Stomach (tissue), 4 donors: ENCODE measurements around the gene CHRND.

ENCODE experiments used
- EP300 ChIP-seq: sonication (generic); formaldehyde crosslinking; IDR thresholded peaks from one replicate; pipeline ENCODE4 v1.6.1; 2017; ENCODE audit warnings: antibody characterized with exemption
- POLR2A ChIP-seq, 4 donors: fragments of 450-650 bp; IDR thresholded peaks; one replicate each; pipeline ENCODE4 v1.6.1; 2016; ENCODE audit warnings: antibody characterized with exemption in 4 of 4, control low read depth in 2 of 4, mild to moderate bottlenecking in 1 of 4, moderate library complexity in 1 of 4
- TF ChIP-seq, protein P1 (sequence below), 7 experiments: fragments of 450-650 bp in 4 of 7; fragments of 200-600 bp in 3 of 7; sonication (generic) in 3 of 7; IDR thresholded peaks; one replicate each; pipeline ENCODE4 v1.5.1; 2016 to 2019; ENCODE audit warnings: antibody characterized with exemption in 7 of 7, control low read depth in 2 of 7, mild to moderate bottlenecking in 1 of 7

DNA sequence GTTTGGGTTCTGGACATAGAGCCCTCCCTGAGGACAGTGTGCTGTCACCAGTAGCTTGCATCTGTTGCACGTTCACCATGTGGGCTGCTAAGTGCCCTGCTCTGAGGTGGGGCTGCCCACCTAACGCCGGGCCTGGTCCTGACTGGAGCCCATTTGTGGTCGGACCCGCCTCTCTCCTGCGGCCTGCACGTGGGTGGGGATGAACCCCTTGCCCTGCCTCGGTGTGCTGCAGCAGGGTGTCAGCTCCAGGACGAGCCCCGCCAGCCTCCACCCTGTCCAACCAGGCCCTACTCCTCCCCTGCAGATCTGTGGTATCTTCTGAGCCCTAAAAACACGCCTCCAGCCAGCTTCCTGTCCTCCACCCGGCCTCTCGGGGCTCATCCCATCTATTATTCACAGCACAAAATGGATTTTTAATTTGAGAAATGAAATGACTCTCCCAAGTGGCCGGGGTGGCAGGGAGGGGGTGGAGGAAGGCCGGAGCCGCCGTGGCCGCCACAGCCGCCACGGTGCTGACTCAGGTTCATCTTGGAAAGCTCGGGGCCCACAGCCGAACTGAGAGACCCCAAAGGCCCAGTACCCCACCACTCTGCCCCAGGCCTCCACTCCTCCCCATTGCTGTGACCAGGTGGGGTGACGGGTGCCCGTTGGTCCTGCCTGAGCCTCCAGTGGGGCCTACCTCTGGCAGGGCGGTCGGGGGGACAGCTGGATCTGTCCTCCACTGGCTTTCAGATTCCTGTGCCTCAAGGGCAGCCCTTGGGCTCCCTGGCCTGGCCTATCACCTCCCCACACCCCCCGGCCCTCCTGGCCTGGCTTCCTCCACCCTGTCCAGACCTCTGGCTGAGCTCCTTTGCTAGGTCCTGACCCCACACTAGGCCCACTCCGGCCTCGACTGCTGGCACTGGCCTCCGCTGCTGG, 35.5 kb upstream of the CHRND start:
- TF ChIP-seq EP300 (no peak), POLR2A (IDR thresholded peaks at IDR 0.05) (no peak)
- TF ChIP-seq, protein P1, sequence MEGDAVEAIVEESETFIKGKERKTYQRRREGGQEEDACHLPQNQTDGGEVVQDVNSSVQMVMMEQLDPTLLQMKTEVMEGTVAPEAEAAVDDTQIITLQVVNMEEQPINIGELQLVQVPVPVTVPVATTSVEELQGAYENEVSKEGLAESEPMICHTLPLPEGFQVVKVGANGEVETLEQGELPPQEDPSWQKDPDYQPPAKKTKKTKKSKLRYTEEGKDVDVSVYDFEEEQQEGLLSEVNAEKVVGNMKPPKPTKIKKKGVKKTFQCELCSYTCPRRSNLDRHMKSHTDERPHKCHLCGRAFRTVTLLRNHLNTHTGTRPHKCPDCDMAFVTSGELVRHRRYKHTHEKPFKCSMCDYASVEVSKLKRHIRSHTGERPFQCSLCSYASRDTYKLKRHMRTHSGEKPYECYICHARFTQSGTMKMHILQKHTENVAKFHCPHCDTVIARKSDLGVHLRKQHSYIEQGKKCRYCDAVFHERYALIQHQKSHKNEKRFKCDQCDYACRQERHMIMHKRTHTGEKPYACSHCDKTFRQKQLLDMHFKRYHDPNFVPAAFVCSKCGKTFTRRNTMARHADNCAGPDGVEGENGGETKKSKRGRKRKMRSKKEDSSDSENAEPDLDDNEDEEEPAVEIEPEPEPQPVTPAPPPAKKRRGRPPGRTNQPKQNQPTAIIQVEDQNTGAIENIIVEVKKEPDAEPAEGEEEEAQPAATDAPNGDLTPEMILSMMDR (IDR thresholded peaks at IDR 0.05), result no peak
